Fibroblast of gingiva (primary cell): ENCODE data around the gene NOVA2.

Source experiments
- DNase-seq: peaks from one replicate; pipeline ENCODE4 v3.0.0-alpha.2; 2011; ENCODE audit warnings: low read depth

The NOVA2 gene, protein sequence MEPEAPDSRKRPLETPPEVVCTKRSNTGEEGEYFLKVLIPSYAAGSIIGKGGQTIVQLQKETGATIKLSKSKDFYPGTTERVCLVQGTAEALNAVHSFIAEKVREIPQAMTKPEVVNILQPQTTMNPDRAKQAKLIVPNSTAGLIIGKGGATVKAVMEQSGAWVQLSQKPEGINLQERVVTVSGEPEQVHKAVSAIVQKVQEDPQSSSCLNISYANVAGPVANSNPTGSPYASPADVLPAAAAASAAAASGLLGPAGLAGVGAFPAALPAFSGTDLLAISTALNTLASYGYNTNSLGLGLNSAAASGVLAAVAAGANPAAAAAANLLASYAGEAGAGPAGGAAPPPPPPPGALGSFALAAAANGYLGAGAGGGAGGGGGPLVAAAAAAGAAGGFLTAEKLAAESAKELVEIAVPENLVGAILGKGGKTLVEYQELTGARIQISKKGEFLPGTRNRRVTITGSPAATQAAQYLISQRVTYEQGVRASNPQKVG

GRCh38 chr19:45973553-45974338 is at the start of gene NOVA2:
Gene NOVA2 (minus strand): TSS chr19:45973865. CDS start chr19:45973351, 514 bp downstream.
- peak; percentile 23 for DNase-seq

- no peak for DNase-seq
Observed at GRCh38 chr19:46023311-46023779, 49.7 kb upstream of the NOVA2 start.

DNA sequence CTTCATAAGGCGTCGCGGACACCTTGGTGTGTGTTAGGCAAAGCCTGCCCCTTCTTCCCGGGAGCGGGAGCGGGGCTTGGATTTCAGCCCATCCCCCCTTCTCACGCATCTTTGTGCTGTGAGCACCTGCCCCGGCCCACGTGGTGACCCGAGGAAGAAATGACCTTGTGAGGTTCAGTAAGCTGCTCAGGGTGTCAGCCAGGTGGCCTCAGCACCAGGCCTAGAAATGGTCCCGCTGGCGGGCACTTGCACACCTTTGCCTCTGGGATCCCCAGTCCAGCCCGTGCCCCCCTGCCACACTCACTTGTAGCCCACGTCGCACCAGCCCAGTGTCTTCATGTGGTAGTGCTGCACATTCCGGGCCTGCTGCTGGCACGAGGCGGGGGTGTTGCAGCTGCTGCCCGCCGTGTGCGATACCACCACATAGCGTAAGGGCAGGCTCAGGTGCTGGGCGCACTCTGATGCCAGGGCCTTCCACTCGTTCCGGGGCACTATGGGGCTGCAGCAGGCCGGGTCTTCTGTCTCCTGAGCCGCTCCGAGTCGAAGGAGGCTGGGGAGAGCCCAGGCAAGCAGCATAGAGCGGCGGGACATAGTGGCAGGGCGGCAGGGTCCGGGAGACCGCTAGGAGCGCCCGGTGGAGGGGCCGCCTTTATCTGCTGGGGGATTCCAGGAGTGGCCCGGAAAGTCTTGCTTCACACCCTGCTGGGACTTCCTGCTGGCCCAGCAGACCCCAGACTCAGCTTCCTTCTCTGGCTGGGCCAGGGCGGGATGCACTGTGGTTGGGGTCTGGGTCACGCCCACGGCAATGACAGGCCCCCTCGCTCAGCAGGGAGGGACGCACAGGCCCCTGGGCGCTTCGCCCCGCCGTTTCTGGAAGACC is 49.0 kb upstream of the NOVA2 start, which contains the start of gene PGLYRP1:
Gene PGLYRP1, minus strand, starts transcription at position 623 of the 880 bp plus-strand sequence. Its CDS starts 32 bp downstream, at position 591.
- DNase-seq: no peak

- DNase-seq: no peak
Observed at GRCh38 chr19:46022061-46022430, 48.4 kb upstream of the NOVA2 start.

- DNase-seq: no peak
Observed at GRCh38 chr19:46021531-46022041, 47.9 kb upstream of the NOVA2 start.

DNA sequence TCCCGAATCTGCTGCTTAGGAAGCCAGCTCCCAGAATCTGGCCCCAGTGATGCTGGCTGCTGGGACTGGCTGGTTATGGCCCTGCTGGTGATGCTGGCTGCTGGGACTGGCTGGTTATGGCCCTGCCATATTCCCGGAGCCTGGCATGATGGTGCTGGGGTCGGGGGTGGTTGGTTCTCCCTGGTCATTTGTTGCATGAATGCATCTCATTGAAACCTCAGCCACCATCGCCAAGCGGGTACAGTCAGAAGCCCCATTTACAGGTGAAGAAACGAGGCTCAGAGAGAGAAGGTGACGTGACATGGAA is 47.1 kb upstream of the NOVA2 start:
- DNase-seq: no peak

DNA sequence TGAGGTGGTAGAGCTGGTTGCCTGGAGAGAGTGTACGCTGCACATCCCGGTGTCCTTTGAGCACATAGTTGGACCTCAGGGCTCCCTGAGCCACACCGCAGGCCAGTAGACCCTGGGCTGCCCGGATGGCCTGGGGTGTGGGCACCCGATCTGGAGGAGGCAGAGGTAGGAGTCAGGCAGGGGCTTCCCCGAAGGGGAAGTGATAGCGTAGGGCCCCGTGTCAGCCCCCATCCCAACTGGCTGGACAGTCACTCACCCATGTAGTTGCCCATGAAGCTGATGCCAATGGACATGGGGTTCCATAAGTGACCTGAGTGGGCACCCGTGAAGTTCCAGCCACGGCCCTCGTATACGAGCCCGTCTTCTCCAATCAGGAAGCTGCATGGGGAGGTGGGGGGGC is 45.6 kb upstream of the NOVA2 start:
- no peak for DNase-seq

DNA sequence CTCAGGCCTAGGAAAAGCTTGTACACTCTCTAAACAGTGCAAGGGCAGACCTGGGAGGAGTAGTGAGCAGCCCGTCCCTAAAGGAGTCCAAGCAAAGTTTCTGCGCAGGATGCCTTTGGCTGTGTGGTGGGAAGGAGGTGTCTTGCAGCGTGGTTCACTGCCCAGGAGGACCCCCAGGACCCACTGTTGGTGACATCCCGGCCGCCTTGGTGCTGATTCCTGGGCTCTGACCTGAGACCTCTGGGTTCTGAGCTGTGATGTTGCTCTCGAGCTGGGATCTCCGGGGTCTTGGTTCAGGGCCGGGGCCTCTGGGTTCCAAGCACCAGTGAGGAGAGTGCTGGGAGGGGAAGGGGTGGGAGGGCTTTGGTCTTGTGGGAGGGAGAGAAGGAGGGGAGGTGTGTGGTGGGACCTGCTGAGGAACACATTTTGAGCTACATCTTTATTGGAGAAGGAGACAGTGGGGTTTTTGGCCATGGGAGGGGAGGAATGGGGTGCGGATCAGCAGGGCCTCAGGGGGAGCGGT is 45.1 kb upstream of the NOVA2 start:
- no peak for DNase-seq

- DNase-seq: no peak
Observed at GRCh38 chr19:46017874-46018675, 44.4 kb upstream of the NOVA2 start.

DNA sequence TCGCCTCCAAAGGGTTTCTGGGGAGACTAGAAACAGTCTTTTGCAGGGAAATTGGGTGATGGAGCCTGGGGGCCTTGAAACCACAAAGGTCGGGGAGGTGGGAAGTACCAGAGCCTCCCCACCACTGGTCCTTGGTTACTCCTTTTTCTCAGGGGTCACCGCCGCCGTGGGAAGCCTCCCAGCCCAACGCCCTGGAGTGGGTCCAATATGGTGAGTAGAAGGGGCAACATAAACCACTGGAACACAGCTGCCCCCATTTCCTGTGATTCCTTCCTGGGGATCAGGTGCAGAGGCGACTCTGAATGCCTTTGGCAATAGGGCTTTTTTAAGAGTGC is 43.4 kb upstream of the NOVA2 start:
- DNase-seq: no peak

GRCh38 chr19:46016426-46017094 is 42.9 kb upstream of the NOVA2 start:
- peak; percentile 60 for DNase-seq

- DNase-seq: no peak
Observed at GRCh38 chr19:46015687-46016425, 42.2 kb upstream of the NOVA2 start.

DNA sequence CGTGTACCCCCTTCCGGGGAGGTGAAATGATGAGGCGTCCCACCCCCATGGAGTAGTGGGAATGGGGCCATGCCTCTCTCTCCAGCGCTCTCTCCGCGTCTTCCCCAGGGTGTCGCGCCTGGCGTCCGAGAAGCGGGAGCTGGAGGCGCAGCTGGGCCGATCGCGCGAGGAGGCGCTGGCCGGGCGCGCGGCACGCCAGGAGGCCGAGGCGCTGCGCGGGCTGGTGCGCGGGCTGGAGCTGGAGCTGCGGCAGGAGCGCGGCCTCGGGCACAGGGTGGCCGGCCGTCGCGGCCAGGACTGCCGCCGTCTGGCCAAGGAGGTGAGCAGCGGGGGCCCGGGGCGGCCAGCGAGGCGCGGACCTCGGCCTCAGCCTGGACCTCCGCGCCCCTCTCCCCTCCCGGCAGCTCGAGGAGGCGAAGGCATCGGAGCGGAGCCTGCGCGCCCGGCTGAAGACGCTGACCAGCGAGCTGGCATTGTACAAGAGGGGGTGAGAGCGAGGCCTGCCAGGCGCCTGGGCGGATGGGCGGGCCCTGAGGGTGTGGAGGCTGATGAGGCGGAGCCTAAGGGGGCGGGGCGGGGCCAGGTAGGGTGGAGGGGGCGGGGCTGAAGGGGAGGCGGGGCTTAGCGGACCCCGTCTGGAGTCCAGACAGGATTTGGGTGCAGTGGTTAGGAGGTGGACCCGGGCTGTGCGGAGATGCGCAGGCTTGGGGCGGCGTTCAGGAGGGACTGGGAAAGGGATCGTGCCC is 41.4 kb upstream of the NOVA2 start:
- DNase-seq: peak; percentile 18

GRCh38 chr19:46014534-46014933 is 40.9 kb upstream of the NOVA2 start:
- no peak for DNase-seq

GRCh38 chr19:46009530-46010510 is 36.2 kb upstream of the NOVA2 start:
- DNase-seq: peak; percentile 51

DNA sequence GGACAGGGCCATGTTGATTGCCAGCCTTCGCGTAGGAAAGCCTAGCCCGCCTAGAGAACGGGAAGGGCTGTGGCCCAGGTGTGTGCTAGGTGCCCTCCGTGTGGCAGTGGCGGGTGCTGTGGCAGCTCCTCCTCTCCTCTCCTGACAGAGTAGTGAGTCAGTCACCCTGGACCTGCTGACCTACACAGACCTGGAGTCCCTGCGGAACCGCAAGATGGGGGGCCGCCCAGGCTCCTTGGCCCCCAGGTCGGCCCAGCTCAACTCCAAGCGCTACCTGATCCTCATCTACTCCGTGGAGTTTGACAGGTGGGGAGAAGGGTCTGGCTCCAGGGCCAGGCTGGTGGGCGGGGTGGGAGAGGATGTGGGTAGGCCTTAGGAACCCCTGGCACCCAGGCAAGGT is 32.7 kb upstream of the NOVA2 start:
- DNase-seq: no peak

- no peak for DNase-seq
Observed at GRCh38 chr19:46002678-46003275, 29.1 kb upstream of the NOVA2 start.
